PC-3 (cell line): ENCODE measurements around the gene PURA. TPM values are rescaled to one million over a fixed set of nuclear protein-coding genes. Genes with fewer than 3 reads are reported as not detected.
A peak's percentile ranks its signal among the peaks of the same experiment; 100 is the strongest.

Experiments used
- ATAC-seq: fragments of 200-7000 bp; cut with Tn5 transposase; 2 replicates; pipeline ENCODE4 v1.9.1; 2020; ENCODE audit warnings: mild to moderate bottlenecking, moderate library complexity
- BruUV-seq: library from RNA; stranded (reverse); fragments of 400-500 nt; replicated peaks from 2 replicates; lab custom pipeline; 2021; lab: Mats Ljungman, UMichigan
- CTCF ChIA-PET: fragments of 300-600 bp; sonication (Branson Sonifier 250); formaldehyde crosslinking; loops from one replicate; lab custom pipeline; 2022; ENCODE audit warnings: antibody characterized with exemption; lab: Charles Lee
- POLR2A ChIA-PET: fragments of 300-600 bp; sonication (Branson Sonifier 250); formaldehyde crosslinking; loops from one replicate; lab custom pipeline; 2022; ENCODE audit warnings: antibody characterized with exemption; ENCODE audit not compliant: unreplicated experiment; lab: Charles Lee
- DNase-seq: peaks from one replicate; pipeline ENCODE4 v3.0.0-alpha.2; 2015
- H2AFZ ChIP-seq: fragments of 300-600 bp; sonication (generic); 2 replicates; pipeline ENCODE4 v1.6.0; 2016; ENCODE audit warnings: antibody characterized with exemption, low read length
- H3F3A ChIP-seq: fragments of 300-600 bp; sonication (generic); one replicate; pipeline ENCODE4 v1.6.0; 2017; ENCODE audit warnings: antibody characterized with exemption, low read length, control low read depth, mild to moderate bottlenecking; ENCODE audit not compliant: unreplicated experiment
- H3K27ac ChIP-seq: fragments of 300-600 bp; sonication (generic); 2 replicates; pipeline ENCODE4 v1.5.1; 2016; ENCODE audit warnings: mild to moderate bottlenecking, low read length
- H3K27me3 ChIP-seq: fragments of 300-600 bp; sonication (generic); 2 replicates; pipeline ENCODE4 v1.6.1; 2016; ENCODE audit warnings: low read length, mixed read lengths
- H3K36me3 ChIP-seq: fragments of 300-600 bp; sonication (generic); 2 replicates; pipeline ENCODE4 v1.6.1; 2016; ENCODE audit warnings: low read depth, mixed run types, low read length, mixed read lengths
- H3K4me1 ChIP-seq: fragments of 300-600 bp; sonication (generic); 2 replicates; pipeline ENCODE4 v1.5.1; 2016; ENCODE audit warnings: low read length; ENCODE audit not compliant: insufficient read depth
- H3K4me2 ChIP-seq: fragments of 300-600 bp; sonication (generic); 2 replicates; pipeline ENCODE4 v1.6.0; 2016; ENCODE audit warnings: low read length
- H3K4me3 ChIP-seq: fragments of 300-600 bp; sonication (generic); 2 replicates; pipeline ENCODE4 v1.5.1; 2016; ENCODE audit warnings: mild to moderate bottlenecking, low read length, mixed read lengths
- H3K79me2 ChIP-seq: fragments of 300-600 bp; sonication (generic); 2 replicates; pipeline ENCODE4 v1.6.1; 2017; ENCODE audit warnings: low read length, mixed read lengths
- H3K9ac ChIP-seq: fragments of 300-600 bp; sonication (generic); 2 replicates; pipeline ENCODE4 v1.6.0; 2016; ENCODE audit warnings: mild to moderate bottlenecking, low read length
- H3K9me2 ChIP-seq: fragments of 300-600 bp; sonication (generic); replicated peaks from 2 replicates; pipeline ENCODE4 v1.6.1; 2016; ENCODE audit warnings: mixed run types, low read length, mixed read lengths
- H3K9me3 ChIP-seq: fragments of 300-600 bp; sonication (generic); 2 replicates; pipeline ENCODE4 v1.6.1; 2016; ENCODE audit warnings: low read length, mixed read lengths
- H4K20me1 ChIP-seq: fragments of 300-600 bp; sonication (generic); 2 replicates; pipeline ENCODE4 v1.6.1; 2016; ENCODE audit warnings: low read length, mixed read lengths
- EZH2 ChIP-seq: fragments of 300-600 bp; sonication (generic); IDR thresholded peaks from one replicate; pipeline ENCODE4 v1.6.1; 2017; ENCODE audit warnings: antibody characterized with exemption, mild to moderate bottlenecking, low read length; ENCODE audit not compliant: unreplicated experiment
- EZH2phosphoT487 ChIP-seq: fragments of 300-600 bp; sonication (generic); IDR thresholded peaks from 2 replicates; pipeline ENCODE4 v1.6.1; 2018; ENCODE audit warnings: mild to moderate bottlenecking, antibody characterized with exemption, low read length, borderline replicate concordance
- intact Hi-C: fragments of 100-400 bp; cut with micrococcal nuclease; formaldehyde crosslinking; loops from 2 replicates; pipeline ENCODE4 v1.9.0; 2023
- total RNA-seq: library from RNA; depleted of rRNA; stranded (reverse); fragments of >200 nt; gene quantifications from 2 replicates; pipeline ENCODE4 v1.2.3, GENCODE V29; 2014
- TF ChIP-seq, protein P1 (sequence below): fragments of 300-600 bp; sonication (generic); conservative IDR thresholded peaks from 2 replicates; pipeline ENCODE4 v1.5.1; 2017; ENCODE audit warnings: antibody characterized with exemption, low read depth, mild to moderate bottlenecking, low read length

PURA gene
- total RNA-seq, 1 experiment from 2014 or later, result 8.5 TPM

DNA sequence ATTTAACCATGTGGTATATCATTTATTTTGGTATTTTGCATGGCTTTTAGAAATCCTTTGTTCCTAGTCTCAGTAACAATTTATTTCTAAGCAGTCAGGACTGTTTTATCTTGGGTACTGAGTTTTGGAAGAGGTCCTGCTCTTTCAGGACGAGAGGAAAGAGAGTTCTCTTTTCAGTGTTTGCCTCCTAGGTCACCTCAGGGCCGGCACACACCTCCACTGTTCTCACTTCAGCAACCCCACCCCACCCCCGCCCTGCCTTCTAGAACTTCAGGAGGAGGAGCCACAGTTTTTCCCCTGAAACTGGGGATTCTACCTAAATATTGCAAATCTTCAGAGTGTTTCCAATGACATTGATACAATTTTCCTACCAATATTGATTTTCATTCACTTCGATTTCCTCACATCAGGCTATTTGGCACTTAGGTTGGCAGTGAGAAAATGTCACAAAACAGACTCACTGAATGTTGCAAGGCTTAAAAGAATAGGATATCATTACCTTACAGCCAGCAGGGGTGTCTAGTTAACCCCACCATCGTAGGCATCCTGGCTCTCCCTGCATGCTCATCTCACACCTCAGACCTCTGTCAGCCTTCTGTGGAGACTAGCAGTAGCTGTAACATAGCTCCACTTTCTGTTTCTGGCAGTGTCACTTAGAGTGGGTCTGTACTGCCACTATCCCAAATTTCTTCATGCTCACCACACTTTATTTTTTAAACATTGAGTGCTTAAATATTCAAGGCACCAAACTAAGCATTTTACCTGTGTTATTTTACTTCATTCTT, 17.2 kb downstream of the PURA start:
- Histone ChIP-seq H2AFZ (0 out of 2 replicates have a peak overlapping the region, but pooled peaks have one; percentile 43), H3K4me3 (no peak overlapping the region), H4K20me1 (no peaks in the 10 kb centered on the region), H3K9me3 (no peaks in the 10 kb centered on the region), H3K27me3 (no peaks in the 10 kb centered on the region), H3K79me2 (0 out of 2 replicates have a peak, but pooled peaks cover 8% of the 10 kb centered on the region), H3K9me2 (no peaks in the 10 kb centered on the region), H3F3A (no peaks in the 10 kb centered on the region), H3K36me3 (no peaks in the 10 kb centered on the region), H3K4me1 (peaks cover 16% of the 10 kb centered on the region), H3K4me2 (peak overlapping the region; percentile 58), H3K27ac (peak overlapping the region; percentile 50), H3K9ac (no peak overlapping the region)
- CTCF ChIA-PET, result interaction anchor here (0.9 to 1.4 kb wide), 5 partner anchors 8 to 55 kb away, joined by 3 to 8 read pairs (median 5); no protein-coding TSS in a partner anchor
- POLR2A ChIA-PET, result interaction anchor here (0.6 kb wide), 1 partner anchor 131 kb away, joined by 5 read pairs; no protein-coding TSS in a partner anchor
- ATAC-seq (peak; percentile 4), DNase-seq (no peak)
- BruUV-seq, result no TSS peak
- TF ChIP-seq, protein P1, sequence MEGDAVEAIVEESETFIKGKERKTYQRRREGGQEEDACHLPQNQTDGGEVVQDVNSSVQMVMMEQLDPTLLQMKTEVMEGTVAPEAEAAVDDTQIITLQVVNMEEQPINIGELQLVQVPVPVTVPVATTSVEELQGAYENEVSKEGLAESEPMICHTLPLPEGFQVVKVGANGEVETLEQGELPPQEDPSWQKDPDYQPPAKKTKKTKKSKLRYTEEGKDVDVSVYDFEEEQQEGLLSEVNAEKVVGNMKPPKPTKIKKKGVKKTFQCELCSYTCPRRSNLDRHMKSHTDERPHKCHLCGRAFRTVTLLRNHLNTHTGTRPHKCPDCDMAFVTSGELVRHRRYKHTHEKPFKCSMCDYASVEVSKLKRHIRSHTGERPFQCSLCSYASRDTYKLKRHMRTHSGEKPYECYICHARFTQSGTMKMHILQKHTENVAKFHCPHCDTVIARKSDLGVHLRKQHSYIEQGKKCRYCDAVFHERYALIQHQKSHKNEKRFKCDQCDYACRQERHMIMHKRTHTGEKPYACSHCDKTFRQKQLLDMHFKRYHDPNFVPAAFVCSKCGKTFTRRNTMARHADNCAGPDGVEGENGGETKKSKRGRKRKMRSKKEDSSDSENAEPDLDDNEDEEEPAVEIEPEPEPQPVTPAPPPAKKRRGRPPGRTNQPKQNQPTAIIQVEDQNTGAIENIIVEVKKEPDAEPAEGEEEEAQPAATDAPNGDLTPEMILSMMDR, result no peak
- TF ChIP-seq EZH2 (no peak), EZH2phosphoT487 (no peak)
- intact Hi-C loops, result no loop called here

DNA sequence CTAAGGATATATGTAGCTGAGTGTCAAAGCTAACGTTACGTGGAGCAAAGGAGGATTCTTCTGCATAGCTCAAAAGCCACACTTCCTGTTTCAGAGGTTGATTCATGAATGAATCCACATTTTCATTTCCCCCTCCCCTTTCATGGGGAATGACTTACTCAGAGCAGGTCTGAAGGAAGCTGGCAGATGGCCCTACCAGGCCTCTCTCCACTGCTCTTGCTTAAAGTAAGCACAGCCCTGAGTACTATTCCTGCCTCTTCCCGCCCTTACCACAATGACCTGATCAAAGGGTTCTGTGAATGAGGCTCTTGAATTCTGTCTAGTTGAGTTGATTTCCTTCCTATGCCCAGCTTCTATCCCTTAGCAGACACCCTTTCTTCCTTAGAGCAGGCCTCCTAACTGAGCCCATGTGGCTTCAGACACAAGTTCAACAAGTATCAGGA, 18.1 kb downstream of the PURA start:
- no peaks in the 10 kb centered on the region for H3K9me3 ChIP-seq
- intact Hi-C loops, result no loop called here
- BruUV-seq, result no TSS peak
- no peaks in the 10 kb centered on the region for H3K36me3 ChIP-seq
- H3K4me2 ChIP-seq, result peak overlapping the region; percentile 58
- ATAC-seq (peak; percentile 98), DNase-seq (peak; percentile 96)
- H3K27ac ChIP-seq, result peak overlapping the region; percentile 50
- H3K27me3 ChIP-seq, result no peaks in the 10 kb centered on the region
- TF ChIP-seq EZH2phosphoT487, result no peak
- TF ChIP-seq, protein P1, result no peak
- no peak for TF ChIP-seq EZH2
- no peaks in the 10 kb centered on the region for H3F3A ChIP-seq
- no peaks in the 10 kb centered on the region for H3K9me2 ChIP-seq
- H2AFZ ChIP-seq, result peak overlapping the region; percentile 43
- CTCF ChIA-PET, result interaction anchor here (0.6 to 1.4 kb wide), 6 partner anchors 9 to 56 kb away, joined by 3 to 8 read pairs (median 4); no protein-coding TSS in a partner anchor
- no peak overlapping the region for H3K4me3 ChIP-seq
- H3K79me2 ChIP-seq, result 0 out of 2 replicates have a peak, but pooled peaks cover 3% of the 10 kb centered on the region
- no peak overlapping the region; the same call in 1 of the 2 replicates for H3K9ac ChIP-seq
- H4K20me1 ChIP-seq, result no peaks in the 10 kb centered on the region
- POLR2A ChIA-PET, result interaction anchor here (0.6 to 0.7 kb wide), 2 partner anchors 11 to 130 kb away, joined by 3 to 5 read pairs; no protein-coding TSS in a partner anchor
- peaks cover 16% of the 10 kb centered on the region for H3K4me1 ChIP-seq
